ENCODE results near the gene KHNYN.
"Not testable (repeated sequence)": the region's sequence is repeated elsewhere in the genome, so short reads cannot be mapped to it uniquely, and the experiment has no call there.

Gene KHNYN

DNA sequence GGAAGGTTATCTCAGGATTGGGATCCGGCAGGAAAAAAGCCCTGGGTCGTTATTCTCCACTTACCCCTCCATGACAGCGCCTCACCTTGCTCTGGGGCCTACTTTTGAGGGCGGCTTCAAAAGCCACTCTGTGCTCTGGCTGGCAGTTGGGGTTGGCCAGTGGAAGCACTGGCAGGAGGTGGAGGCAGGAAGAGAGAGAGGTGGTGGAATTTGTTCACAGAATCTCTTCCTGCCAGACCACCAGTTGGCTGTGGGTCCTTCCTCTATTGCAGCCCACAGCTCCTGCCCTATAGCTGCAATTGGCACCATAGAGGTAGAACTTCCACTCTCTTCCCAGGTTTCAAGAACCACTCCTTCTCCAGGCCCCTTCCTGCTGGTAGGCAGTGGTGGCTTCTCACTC lies 45.5 kb downstream of the KHNYN start:
- DNase-seq (ENCODE audit: low read depth): no peak

GRCh38 chr14:24479999-24480398 lies 50.2 kb downstream of the KHNYN start:
- not testable (repeated sequence) for DNase-seq (ENCODE audit: low read depth)

- no peak for DNase-seq (ENCODE audit: low read depth)
Observed at GRCh38 chr14:24481622-24482324, 52.0 kb downstream of the KHNYN start.

DNA sequence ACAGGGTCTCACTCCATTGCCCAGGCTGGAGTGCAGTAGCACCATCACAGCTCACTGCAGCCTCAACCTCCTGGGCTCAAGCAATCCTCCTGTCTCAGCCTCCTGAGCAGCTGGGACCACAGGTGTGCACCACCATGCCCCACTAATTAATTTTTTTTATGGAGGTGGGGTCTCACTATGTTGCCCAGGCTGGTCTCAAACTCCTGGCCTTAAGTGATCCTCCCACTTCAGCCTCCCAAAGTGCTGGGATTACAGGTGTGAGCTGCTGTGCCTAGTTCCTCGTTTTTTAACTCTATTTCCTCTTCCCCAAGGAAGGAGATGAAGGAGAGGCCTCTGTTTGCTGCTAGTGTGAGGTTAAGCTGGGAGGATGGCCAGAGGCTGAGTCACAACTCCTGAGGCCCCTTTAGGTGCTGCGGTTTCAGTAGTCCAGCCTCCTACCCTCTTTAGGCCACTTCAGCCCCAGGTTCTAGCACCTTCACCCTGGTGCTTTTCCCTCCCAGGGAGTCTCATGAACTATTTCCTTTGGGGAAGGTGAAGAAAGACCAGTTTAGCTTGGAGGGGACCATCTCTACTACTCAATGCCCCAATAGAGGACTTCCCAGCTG lies 53.0 kb downstream of the KHNYN start:
- DNase-seq (ENCODE audit: low read depth): not testable (repeated sequence)

DNA sequence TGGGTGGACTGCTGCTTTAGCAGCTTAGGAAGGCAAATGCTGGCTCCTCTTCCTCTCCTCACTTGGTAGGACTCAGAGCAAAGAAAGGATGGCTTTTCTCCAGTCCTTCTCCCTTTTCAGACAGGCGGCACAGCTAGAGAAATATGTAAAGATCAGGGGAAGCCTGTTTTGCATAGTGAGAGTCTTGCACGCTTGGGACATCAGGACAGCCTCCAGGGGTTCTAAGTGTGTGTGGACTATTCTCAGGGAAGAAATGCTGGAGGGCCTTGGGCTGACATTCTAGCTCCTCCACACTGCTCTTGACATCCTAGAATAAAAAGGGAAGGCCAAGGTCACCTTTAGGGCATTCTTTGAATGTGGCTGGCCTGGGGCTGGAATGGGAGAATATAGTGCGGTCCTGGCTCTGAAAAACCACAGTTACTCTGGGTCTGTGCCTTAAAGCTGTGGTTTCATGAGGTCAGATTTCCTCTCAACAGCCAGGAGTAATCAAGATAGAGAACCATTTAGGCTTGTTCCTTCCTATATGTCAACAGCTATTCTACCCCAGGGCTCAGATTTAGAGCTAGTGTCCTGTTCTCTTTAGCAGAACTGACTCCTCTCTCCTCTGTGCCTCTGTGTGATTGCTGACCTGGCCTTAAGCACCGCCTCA lies 54.0 kb downstream of the KHNYN start:
- DNase-seq (ENCODE audit: low read depth): no peak
